Esophagus squamous epithelium (tissue), 5 donors: ENCODE data around the gene HBA1. TPM values are rescaled to one million over a fixed set of nuclear protein-coding genes. Genes with fewer than 3 reads are reported as not detected.

Experiments used
- DNase-seq: peaks from one replicate; lab custom pipeline; 2025; lab: John Stamatoyannopoulos, UW
- H3K27ac ChIP-seq, 4 donors: fragments of 200-600 bp; sonication (generic); one replicate each; pipeline ENCODE4 v1.5.1; 2016 to 2019; ENCODE audit warnings: mild to moderate bottlenecking in 1 of 4
- H3K27me3 ChIP-seq, 4 donors: fragments of 200-600 bp; sonication (generic); 1 replicate in 3 of 4; 2 replicates in 1 of 4; pipeline versions ENCODE4 v1.5.1 to v1.6.0; 2017 to 2021; ENCODE audit warnings: antibody characterized with exemption in 1 of 4
- H3K36me3 ChIP-seq, 3 donors: fragments of 200-600 bp; sonication (generic); one replicate each; pipeline ENCODE4 v1.5.1; 2016 to 2019
- H3K4me1 ChIP-seq, 3 donors: fragments of 200-600 bp; sonication (generic); one replicate each; pipeline ENCODE4 v1.5.1; 2017 to 2019
- H3K4me3 ChIP-seq, 4 donors: fragments of 200-600 bp; sonication (generic); 1 replicate in 3 of 4; 2 replicates in 1 of 4; pipeline ENCODE4 v1.5.1; 2016 to 2019; ENCODE audit warnings: mild to moderate bottlenecking in 2 of 4, moderate library complexity in 1 of 4
- H3K9me3 ChIP-seq, 3 donors: fragments of 200-600 bp; sonication (generic); one replicate each; pipeline ENCODE4 v1.5.1; 2016 to 2019
- CTCF ChIP-seq, 6 experiments: fragments of 450-650 bp in 4 of 6; fragments of 200-600 bp in 2 of 6; sonication (generic) in 2 of 6; IDR thresholded peaks; one replicate each; pipeline ENCODE4 v1.5.1; 2016 to 2019; ENCODE audit warnings: antibody characterized with exemption in 6 of 6, mild to moderate bottlenecking in 4 of 6, moderate library complexity in 4 of 6
- POLR2A ChIP-seq, 4 donors: fragments of 450-650 bp; IDR thresholded peaks; one replicate each; pipeline ENCODE4 v1.6.1; 2017; ENCODE audit warnings: antibody characterized with exemption in 4 of 4, mild to moderate bottlenecking in 4 of 4, moderate library complexity in 3 of 4
- WGBS, 2 donors: methylation state at CpG; one replicate each; pipeline ENCODE4 v1.1.5; 2018; 5-methylcytosine and 5-hydroxymethylcytosine counted together
- intact Hi-C: fragments of 100-400 bp; cut with DNase I; formaldehyde crosslinking; loops from one replicate; pipeline ENCODE4 v1.15.0; 2022
- total RNA-seq, 4 donors: library from RNA; depleted of rRNA; stranded (reverse); fragments of >200 nt; gene quantifications; one replicate each; pipeline ENCODE4 v1.1.0, GENCODE V29; 2016
- donor health status: DM: yes; HTN: yes; CAD: no.

HBA1 gene
- total RNA-seq, 4 donors from 2014 or later, result 1.0 to 12.9 TPM; not detected in 2

GRCh38 chr16:138049-138417 lies 38.4 kb upstream of the HBA1 start:
- peak overlapping the region; percentile 76 to 93 (median 80) for H3K4me3 ChIP-seq
- H3K9me3 ChIP-seq, result no peaks in the 10 kb centered on the region
- H3K36me3 ChIP-seq, result no peaks in the 10 kb centered on the region
- no CpG with 5 or more reads among the region's 30 CpGs for WGBS, 2 donors
- intact Hi-C loops, result no loop called here
- H3K27ac ChIP-seq, result peak overlapping the region; percentile 81 to 94 (median 89)
- no peak for DNase-seq
- H3K27me3 ChIP-seq, result no peaks in the 10 kb centered on the region
- TF ChIP-seq POLR2A (IDR thresholded peaks at IDR 0.05) (no peak), CTCF (IDR thresholded peaks at IDR 0.05) (no peak)
- H3K4me1 ChIP-seq, result peaks cover 0 to 29% (median 6%) of the 10 kb centered on the region in 3 donors

- H3K27me3 ChIP-seq, result peaks cover 0 to 3% (median 0%) of the 10 kb centered on the region in 4 donors
- no peaks in the 10 kb centered on the region for H3K9me3 ChIP-seq
- H3K27ac ChIP-seq, result no peak overlapping the region
- no peak overlapping the region for H3K4me3 ChIP-seq
- TF ChIP-seq CTCF (IDR thresholded peaks at IDR 0.05) (no peak), POLR2A (IDR thresholded peaks at IDR 0.05) (no peak)
- peaks cover 0 to 29% (median 6%) of the 10 kb centered on the region in 3 donors for H3K4me1 ChIP-seq
- H3K36me3 ChIP-seq, result no peaks in the 10 kb centered on the region
- intact Hi-C loops, result no loop called here
- WGBS, 2 donors, result 66 to 72% methylated on average over 10 of the region's 10 CpGs
- no peak for DNase-seq
These were observed 36.2 kb upstream of the HBA1 start for GRCh38 chr16:140175-140857.

- Histone ChIP-seq H3K27ac (no peak overlapping the region), H3K27me3 (peaks cover 0 to 3% (median 0%) of the 10 kb centered on the region in 4 donors), H3K4me1 (peaks cover 0 to 12% (median 2%) of the 10 kb centered on the region in 3 donors), H3K36me3 (no peaks in the 10 kb centered on the region), H3K9me3 (no peaks in the 10 kb centered on the region), H3K4me3 (no peak overlapping the region)
- DNase-seq, result no peak
- WGBS, 2 donors, result 61 to 67% methylated on average over 5 to 7 of the region's 12 CpGs
- TF ChIP-seq POLR2A (IDR thresholded peaks at IDR 0.05), result no peak
- no peak for TF ChIP-seq CTCF (IDR thresholded peaks at IDR 0.05)
- intact Hi-C loops, result no loop called here
These were observed 34.0 kb upstream of the HBA1 start for GRCh38 chr16:142405-142967.

GRCh38 chr16:143047-143446 lies 33.4 kb upstream of the HBA1 start:
- WGBS, 2 donors, result 56 to 77% methylated on average over 5 of the region's 6 CpGs

More at GRCh38 chr16:143047-143446, 33.4 kb upstream of the HBA1 start:
- Histone ChIP-seq H3K4me1 (peaks cover 0 to 7% (median 0%) of the 10 kb centered on the region in 3 donors), H3K9me3 (no peaks in the 10 kb centered on the region), H3K27ac (no peak overlapping the region), H3K4me3 (no peak overlapping the region), H3K36me3 (no peaks in the 10 kb centered on the region), H3K27me3 (peaks cover 0 to 3% (median 0%) of the 10 kb centered on the region in 4 donors)
- intact Hi-C loops, result no loop called here
- no peak for DNase-seq
- no peak for TF ChIP-seq CTCF (IDR thresholded peaks at IDR 0.05)
- TF ChIP-seq POLR2A (IDR thresholded peaks at IDR 0.05), result no peak
